Fibroblast of pulmonary artery (primary cell): Measurements from ENCODE around the gene AGPAT2.

Experiments used
- DNase-seq: peaks from one replicate; pipeline ENCODE4 v3.0.0-alpha.2; 2010; ENCODE audit warnings: low read depth
- H3K4me3 ChIP-seq: replicated peaks from 2 replicates; pipeline ENCODE4 v1.5.1; 2011; ENCODE audit warnings: low read depth, mild to moderate bottlenecking, control low read depth, low read length, moderate library complexity
- CTCF ChIP-seq: IDR thresholded peaks from 2 replicates; pipeline ENCODE4 v1.5.1; 2011; ENCODE audit warnings: mild to moderate bottlenecking, control low read depth, low read length, inconsistent platforms; ENCODE audit errors: missing control alignments

AGPAT2 gene

GRCh38 chr9:136720251-136720897 lies 33.1 kb upstream of the AGPAT2 start:
- H3K4me3 ChIP-seq, result no peak overlapping the region
- TF ChIP-seq CTCF, result no peak
- DNase-seq, result peak; percentile 57

- no peak for DNase-seq
- no peak for TF ChIP-seq CTCF
- H3K4me3 ChIP-seq, result no peak overlapping the region
Observed at GRCh38 chr9:136719195-136719880, 32.1 kb upstream of the AGPAT2 start.

- no peak overlapping the region for H3K4me3 ChIP-seq
- TF ChIP-seq CTCF, result no peak
- DNase-seq, result no peak
Observed at GRCh38 chr9:136718345-136719194, 31.3 kb upstream of the AGPAT2 start.

- no peak for TF ChIP-seq CTCF
Observed at GRCh38 chr9:136717399-136717798, 30.1 kb upstream of the AGPAT2 start.

GRCh38 chr9:136714893-136715274 lies 27.6 kb upstream of the AGPAT2 start:
- DNase-seq, result no peak
- TF ChIP-seq CTCF, result no peak
- H3K4me3 ChIP-seq, result no peak overlapping the region

More at GRCh38 chr9:136717399-136717798, 30.1 kb upstream of the AGPAT2 start:
- DNase-seq, result no peak
- no peak overlapping the region for H3K4me3 ChIP-seq

GRCh38 chr9:136714096-136714892 lies 27.0 kb upstream of the AGPAT2 start:
- TF ChIP-seq CTCF, result no peak
- peak overlapping the region; percentile 64 for H3K4me3 ChIP-seq
- DNase-seq, result peak; percentile 64
